Measurements from ENCODE around the gene RLBP1. TPM values are rescaled to one million over a fixed set of nuclear protein-coding genes. Genes with fewer than 3 reads are reported as not detected.
A peak's percentile ranks its signal among the peaks of the same experiment; 100 is the strongest.

Gene RLBP1
- total RNA-seq, 6 donors from 2014 or later = not detected

- DNase-seq (no peak), ATAC-seq (ENCODE audit: low FRiP score in 2 of 2) (no peak)
- Histone ChIP-seq H3K36me3 (peaks cover 31 to 97% (median 77%) of the 10 kb centered on the region in 4 donors), H3K4me3 (no peak overlapping the region), H3K27ac (no peak overlapping the region), H3K4me1 (peaks cover 0 to 20% (median 5%) of the 10 kb centered on the region in 4 donors), H3K27me3 (no peaks in the 10 kb centered on the region), H3K9me3 (no peaks in the 10 kb centered on the region)
- TF ChIP-seq POLR2AphosphoS5 (IDR thresholded peaks at IDR 0.05) = no peak
- no peak for TF ChIP-seq POLR2A (IDR thresholded peaks at IDR 0.05)
- TF ChIP-seq EP300 (IDR thresholded peaks at IDR 0.05) = no peak
- no peak for TF ChIP-seq CTCF (IDR thresholded peaks at IDR 0.05)
- 82 to 87% methylated on average over 3 of the region's 3 CpGs for WGBS, 2 donors
Measured at GRCh38 chr15:89192766-89193165, 28.6 kb downstream of the RLBP1 start.

GRCh38 chr15:89192136-89192535, 29.2 kb downstream of the RLBP1 start:
- H3K36me3 ChIP-seq = peaks cover 31 to 97% (median 81%) of the 10 kb centered on the region in 4 donors
- WGBS, 2 donors = 62 to 77% methylated on average over 2 of the region's 2 CpGs
- no peak overlapping the region for H3K4me3 ChIP-seq
- peaks cover 0 to 21% (median 7%) of the 10 kb centered on the region in 4 donors for H3K4me1 ChIP-seq
- H3K9me3 ChIP-seq = no peaks in the 10 kb centered on the region
- H3K27me3 ChIP-seq = no peaks in the 10 kb centered on the region
- TF ChIP-seq EP300 (IDR thresholded peaks at IDR 0.05) (no peak), CTCF (IDR thresholded peaks at IDR 0.05) (no peak), POLR2A (IDR thresholded peaks at IDR 0.05) (no peak), POLR2AphosphoS5 (IDR thresholded peaks at IDR 0.05) (no peak)
- ATAC-seq (ENCODE audit: low FRiP score in 2 of 2) = no peak
- DNase-seq = no peak
- no peak overlapping the region for H3K27ac ChIP-seq

GRCh38 chr15:89187986-89188514, 33.3 kb downstream of the RLBP1 start:
- no peaks in the 10 kb centered on the region for H3K27me3 ChIP-seq
- H3K27ac ChIP-seq = peak overlapping the region in 1 of 4 donors; percentile 40
- H3K9me3 ChIP-seq = no peaks in the 10 kb centered on the region
- ATAC-seq (ENCODE audit: low FRiP score in 2 of 2) (peak; percentile 35 to 80), DNase-seq (peak; percentile 71 to 75)
- H3K4me1 ChIP-seq = peaks cover 0 to 12% (median 7%) of the 10 kb centered on the region in 4 donors
- H3K36me3 ChIP-seq = peaks cover 12 to 87% (median 77%) of the 10 kb centered on the region in 4 donors
- H3K4me3 ChIP-seq = no peak overlapping the region
- TF ChIP-seq POLR2A (IDR thresholded peaks at IDR 0.05) (no peak), POLR2AphosphoS5 (IDR thresholded peaks at IDR 0.05) (no peak), CTCF (IDR thresholded peaks at IDR 0.05) (no peak)
- WGBS, 2 donors = 85 to 86% methylated on average over 8 of the region's 8 CpGs

GRCh38 chr15:89187301-89187985, 33.9 kb downstream of the RLBP1 start:
- WGBS, 2 donors = 72 to 79% methylated on average over 9 of the region's 9 CpGs
- Histone ChIP-seq H3K36me3 (peaks cover 13 to 81% (median 73%) of the 10 kb centered on the region in 4 donors), H3K27me3 (no peaks in the 10 kb centered on the region), H3K9me3 (no peaks in the 10 kb centered on the region), H3K27ac (no peak overlapping the region), H3K4me1 (peaks cover 0 to 12% (median 7%) of the 10 kb centered on the region in 4 donors), H3K4me3 (no peak overlapping the region)
- DNase-seq (no peak), ATAC-seq (ENCODE audit: low FRiP score in 2 of 2) (no peak)
- TF ChIP-seq EP300 (IDR thresholded peaks at IDR 0.05) = no peak
- no peak for TF ChIP-seq CTCF (IDR thresholded peaks at IDR 0.05)
- no peak for TF ChIP-seq POLR2AphosphoS5 (IDR thresholded peaks at IDR 0.05)
- TF ChIP-seq POLR2A (IDR thresholded peaks at IDR 0.05) = no peak

Data from upper lobe of left lung (tissue), 6 donors.